Large intestine (tissue), 3 donors: ENCODE results near the gene FOXK2. TPM values are rescaled to one million over a fixed set of nuclear protein-coding genes. Genes with fewer than 3 reads are reported as not detected.

ENCODE experiments used
- DNase-seq, 2 donors: peaks; one replicate each; pipeline versions ENCODE4 v3.0.0 to v3.0.0-alpha.2; 2013
- H3K27ac ChIP-seq: one replicate; pipeline ENCODE4 v1.5.1; 2013; ENCODE audit warnings: low read length
- H3K27me3 ChIP-seq: 2 replicates; pipeline ENCODE4 v1.6.1; 2013; ENCODE audit warnings: low read length; ENCODE audit not compliant: control insufficient read depth, insufficient read depth
- H3K36me3 ChIP-seq: 2 replicates; pipeline ENCODE4 v1.6.1; 2013; ENCODE audit warnings: low read length; ENCODE audit not compliant: control insufficient read depth, insufficient read depth
- H3K4me1 ChIP-seq: one replicate; pipeline ENCODE4 v1.6.1; 2013; ENCODE audit warnings: low read length; ENCODE audit not compliant: control insufficient read depth, insufficient read depth
- H3K4me3 ChIP-seq: one replicate; pipeline ENCODE4 v1.5.1; 2013; ENCODE audit warnings: low read length
- H3K9me3 ChIP-seq: one replicate; pipeline ENCODE4 v1.6.1; 2013; ENCODE audit warnings: mild to moderate bottlenecking, low read depth, low read length, moderate library complexity; ENCODE audit not compliant: control insufficient read depth
- WGBS: methylation state at CpG from one replicate; pipeline ENCODE4 v1.1.5; 2013; ENCODE audit warnings: low lambda C conversion rate; ENCODE audit not compliant: insufficient coverage; 5-methylcytosine and 5-hydroxymethylcytosine counted together
- polyA plus RNA-seq: library from polyadenylated mRNA; unstranded; fragments of 120-200 nt; gene quantifications from one replicate; pipeline ENCODE4 v1.2.1, GENCODE V29; 2013

FOXK2 gene
- polyA plus RNA-seq, 1 donor: 29.7 TPM

DNA sequence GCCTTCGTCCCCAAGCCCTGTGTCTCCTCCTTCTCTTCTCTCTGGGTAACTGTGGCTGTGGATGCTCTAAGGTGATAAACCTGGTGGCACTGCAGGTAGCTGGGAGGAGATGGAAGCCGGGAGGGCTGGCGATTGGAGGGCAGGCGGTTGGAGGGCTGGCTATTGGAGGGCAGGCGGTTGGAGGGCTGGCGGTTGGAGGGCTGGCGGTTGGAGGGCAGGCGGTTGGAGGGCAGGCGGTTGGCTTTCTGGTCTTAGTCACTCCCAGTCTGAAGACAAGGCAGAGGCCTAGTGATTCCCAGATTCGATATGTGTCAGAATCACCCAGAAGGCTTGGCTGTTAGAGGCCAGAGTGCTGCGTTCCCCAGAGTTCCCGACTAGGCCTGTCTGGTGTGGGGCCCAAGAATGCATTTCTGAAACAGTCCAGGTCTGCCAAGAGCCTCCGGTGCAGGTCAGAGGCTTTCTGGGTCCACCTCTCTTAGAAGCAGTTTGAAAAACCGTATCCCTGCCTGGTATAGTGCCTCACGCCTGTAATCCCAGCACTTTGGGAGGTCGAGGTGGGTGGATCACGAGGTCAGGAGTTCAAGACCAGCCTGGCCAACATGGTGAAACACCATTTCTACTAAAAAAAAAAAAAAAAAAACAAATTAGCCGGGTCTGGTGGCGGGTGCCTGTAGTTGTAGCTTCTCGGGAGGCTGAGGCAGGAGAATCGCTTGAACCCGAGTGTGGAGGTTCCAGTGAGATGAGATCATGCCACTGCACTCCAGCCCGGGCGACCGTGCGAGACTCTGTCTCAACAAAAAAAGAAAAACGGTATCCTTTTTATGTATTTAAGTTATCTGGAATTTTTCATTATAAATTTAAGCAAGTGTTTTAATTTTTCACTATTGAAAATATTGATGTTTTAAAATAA lies 69.0 kb downstream of the FOXK2 start:
- Histone ChIP-seq H3K27ac (no peak overlapping the region), H3K27me3 (no peaks in the 10 kb centered on the region), H3K36me3 (peaks cover 46% of the 10 kb centered on the region), H3K9me3 (peaks cover 1% of the 10 kb centered on the region), H3K4me1 (peaks cover 11% of the 10 kb centered on the region), H3K4me3 (no peak overlapping the region)
- WGBS: 67% methylated on average over 1 of the region's 27 CpGs
- no peak for DNase-seq

DNA sequence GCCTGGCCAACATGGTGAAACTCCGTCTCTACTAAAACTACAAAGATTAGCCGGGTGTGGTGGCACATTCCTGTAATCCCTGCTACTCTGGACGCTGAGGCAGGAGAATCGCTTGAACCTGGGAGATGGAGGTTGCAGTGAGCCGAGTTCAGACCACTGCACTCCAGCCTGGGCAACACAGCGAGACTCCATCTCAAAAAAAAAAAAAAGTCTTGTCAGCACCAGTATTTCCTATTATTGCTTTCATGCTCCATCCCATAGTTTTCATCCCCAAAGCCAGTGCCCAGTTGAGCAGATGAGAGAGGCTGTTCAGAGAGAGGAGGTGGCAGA lies 70.3 kb downstream of the FOXK2 start:
- Histone ChIP-seq H3K27ac (no peak overlapping the region), H3K4me1 (peaks cover 17% of the 10 kb centered on the region), H3K9me3 (peaks cover 6% of the 10 kb centered on the region), H3K36me3 (peaks cover 38% of the 10 kb centered on the region), H3K4me3 (no peak overlapping the region), H3K27me3 (no peaks in the 10 kb centered on the region)
- no peak for DNase-seq
- no CpG with 5 or more reads among the region's 6 CpGs for WGBS

DNA sequence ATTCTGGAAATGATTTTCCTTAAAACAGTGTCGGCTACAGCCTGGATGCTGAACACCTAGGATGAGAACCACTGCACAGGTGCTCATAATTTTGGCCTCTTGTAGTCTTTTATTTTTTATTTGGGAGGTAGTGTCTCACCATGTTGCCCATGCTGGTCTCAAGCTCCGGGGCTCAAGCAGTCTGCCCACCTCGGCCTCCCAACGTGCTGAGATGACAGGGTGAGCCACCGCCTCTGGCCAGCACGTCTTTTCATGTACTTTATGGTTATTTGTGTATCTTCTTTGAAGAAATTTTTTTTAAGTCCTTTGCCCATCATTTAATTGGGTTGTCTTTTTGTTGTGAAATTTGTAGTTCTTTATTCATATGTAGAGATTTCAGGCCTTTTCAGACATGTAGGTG lies 70.7 kb downstream of the FOXK2 start:
- Histone ChIP-seq H3K36me3 (peaks cover 37% of the 10 kb centered on the region), H3K4me3 (no peak overlapping the region), H3K27ac (no peak overlapping the region), H3K4me1 (peaks cover 17% of the 10 kb centered on the region), H3K9me3 (peaks cover 6% of the 10 kb centered on the region), H3K27me3 (no peaks in the 10 kb centered on the region)
- DNase-seq: no peak
- no CpG with 5 or more reads among the region's 6 CpGs for WGBS

DNA sequence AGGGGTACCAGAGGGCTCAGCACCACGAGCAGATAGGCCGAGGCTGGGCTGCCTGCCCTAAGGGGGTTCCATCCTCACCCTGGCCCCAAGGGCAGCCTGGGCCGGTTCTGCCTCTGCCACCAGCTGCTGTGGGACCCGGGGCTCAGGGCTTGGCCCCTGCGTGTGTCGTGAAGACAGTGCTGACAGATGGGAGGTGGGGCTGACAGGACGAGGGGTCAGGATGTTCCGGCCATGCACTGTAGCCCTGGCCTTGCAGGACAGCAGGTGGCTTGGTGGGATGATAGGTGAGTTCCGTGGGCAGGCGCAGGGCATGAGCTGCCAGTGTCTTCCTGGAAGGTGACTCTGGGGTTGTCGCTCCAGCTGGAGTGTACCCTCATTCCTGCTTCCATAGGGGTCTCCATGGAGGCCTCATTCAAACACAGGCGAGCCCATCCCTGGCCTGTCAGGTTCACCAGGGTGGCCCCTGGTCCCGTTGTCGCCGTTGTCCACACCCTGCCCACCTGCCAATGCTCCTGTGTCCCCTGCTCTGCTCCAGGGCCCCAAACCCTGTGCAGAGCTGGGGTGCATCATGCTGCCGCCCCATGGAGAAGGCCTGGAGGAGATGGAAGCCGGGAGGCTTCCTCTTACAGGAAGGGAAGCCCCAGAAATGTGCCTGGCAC lies 71.5 kb downstream of the FOXK2 start:
- Histone ChIP-seq H3K36me3 (peaks cover 39% of the 10 kb centered on the region), H3K4me1 (peaks cover 17% of the 10 kb centered on the region), H3K27ac (no peak overlapping the region), H3K27me3 (no peaks in the 10 kb centered on the region), H3K4me3 (no peak overlapping the region), H3K9me3 (peaks cover 6% of the 10 kb centered on the region)
- no peak for DNase-seq
- WGBS: no CpG with 5 or more reads among the region's 17 CpGs

DNA sequence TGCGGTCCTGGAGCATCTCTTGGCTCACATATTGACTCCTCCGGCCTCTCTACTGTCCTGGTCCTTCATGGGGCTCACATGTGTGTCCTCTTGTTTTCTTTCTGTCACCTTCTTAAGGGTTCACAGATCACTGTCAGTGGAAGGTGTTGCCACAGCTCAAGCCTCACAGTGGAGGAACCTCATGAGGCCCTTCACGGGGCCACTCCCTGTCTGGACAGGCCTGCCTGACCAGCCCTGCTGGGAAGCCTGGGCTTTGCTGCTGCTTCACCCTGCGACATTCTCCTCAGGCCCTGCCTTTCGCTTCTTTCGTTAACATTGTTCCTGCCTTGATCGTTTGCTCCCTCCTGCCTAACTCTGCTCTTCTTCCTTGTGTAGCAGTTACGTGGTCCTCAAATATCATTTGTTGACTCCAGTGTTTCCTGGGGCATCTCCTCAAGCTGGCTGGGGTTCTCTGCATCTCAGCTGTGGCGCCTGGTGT lies 72.8 kb downstream of the FOXK2 start:
- peaks cover 6% of the 10 kb centered on the region for H3K9me3 ChIP-seq
- H3K4me3 ChIP-seq: no peak overlapping the region
- no peaks in the 10 kb centered on the region for H3K27me3 ChIP-seq
- peak overlapping the region; percentile 98 for H3K27ac ChIP-seq
- no CpG with 5 or more reads among the region's 9 CpGs for WGBS
- H3K4me1 ChIP-seq: peaks cover 17% of the 10 kb centered on the region
- peak; percentile 61 to 76 for DNase-seq
- H3K36me3 ChIP-seq: peaks cover 44% of the 10 kb centered on the region

DNA sequence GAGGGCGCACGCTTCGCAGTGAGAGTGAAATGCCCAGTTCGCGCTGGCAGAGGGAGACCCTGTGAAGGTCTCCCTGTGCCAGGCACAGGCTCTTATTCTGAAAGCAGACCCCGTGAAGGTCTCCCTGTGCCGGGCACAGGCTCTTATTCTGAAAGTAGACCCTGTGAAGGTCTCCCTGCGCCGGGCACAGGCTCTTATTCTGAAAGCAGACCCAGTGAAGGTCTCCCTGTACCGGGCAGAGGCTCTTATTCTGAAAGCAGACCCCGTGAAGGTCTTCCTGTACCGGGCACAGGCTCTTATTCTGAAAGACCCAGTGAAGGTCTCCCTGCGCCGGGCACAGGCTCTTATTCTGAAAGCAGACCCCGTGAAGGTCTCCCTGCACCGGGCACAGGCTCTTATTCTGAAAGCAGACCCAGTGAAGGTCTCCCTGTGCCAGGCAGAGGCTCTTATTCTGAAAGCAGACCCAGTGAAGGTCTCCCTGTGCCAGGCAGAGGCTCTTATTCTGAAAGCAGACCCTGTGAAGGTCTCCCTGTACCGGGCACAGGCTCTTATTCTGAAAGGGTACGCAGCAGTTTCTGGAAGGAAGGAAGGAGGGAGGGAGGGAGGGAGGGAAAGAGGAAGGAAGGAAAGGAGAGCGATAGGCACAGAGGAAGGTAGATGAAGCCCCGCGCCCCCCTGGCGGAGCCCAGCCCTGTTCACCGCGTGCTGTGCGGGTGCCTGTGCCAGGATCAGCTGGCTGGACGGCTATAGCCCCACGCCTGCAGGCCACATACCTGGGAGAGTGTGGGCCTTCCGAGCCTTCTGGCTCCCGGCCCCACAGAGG lies 73.4 kb downstream of the FOXK2 start:
- peak; percentile 71 to 87 for DNase-seq
- Histone ChIP-seq H3K9me3 (peaks cover 6% of the 10 kb centered on the region), H3K27me3 (no peaks in the 10 kb centered on the region), H3K4me3 (peak overlapping the region; percentile 63), H3K27ac (peak overlapping the region; percentile 98), H3K4me1 (peaks cover 17% of the 10 kb centered on the region), H3K36me3 (peaks cover 42% of the 10 kb centered on the region)
- WGBS: no CpG with 5 or more reads among the region's 29 CpGs

DNA sequence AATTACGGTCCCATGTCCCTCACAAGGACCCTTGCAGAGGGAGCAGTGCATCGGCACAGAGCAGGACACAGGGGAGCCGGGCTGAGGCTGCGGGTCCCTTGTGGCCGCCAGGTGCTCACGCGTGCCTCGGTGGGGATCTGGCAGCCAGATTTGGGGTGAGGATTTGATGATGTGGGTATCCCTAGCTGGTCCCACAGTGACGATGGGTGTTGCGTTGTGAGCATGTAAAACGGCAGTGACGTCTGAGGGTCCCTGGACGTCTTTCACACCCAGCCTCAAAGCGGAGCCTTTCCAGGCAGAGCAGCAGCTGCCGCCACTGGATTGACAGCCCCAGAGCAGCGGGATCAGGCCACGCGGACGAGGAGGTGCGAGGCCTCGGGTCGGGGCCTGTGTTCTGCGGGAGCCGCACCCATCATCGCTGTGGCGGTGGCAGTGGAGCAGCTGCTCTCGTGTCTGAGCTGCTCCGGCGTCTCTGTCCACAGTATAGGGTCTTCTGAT lies 74.1 kb downstream of the FOXK2 start:
- H3K27me3 ChIP-seq: no peaks in the 10 kb centered on the region
- no CpG with 5 or more reads among the region's 29 CpGs for WGBS
- peak in 1 of 2 donors; percentile 31 for DNase-seq
- peak overlapping the region; percentile 63 for H3K4me3 ChIP-seq
- peaks cover 6% of the 10 kb centered on the region for H3K9me3 ChIP-seq
- peaks cover 17% of the 10 kb centered on the region for H3K4me1 ChIP-seq
- peak overlapping the region; percentile 98 for H3K27ac ChIP-seq
- H3K36me3 ChIP-seq: peaks cover 44% of the 10 kb centered on the region

DNA sequence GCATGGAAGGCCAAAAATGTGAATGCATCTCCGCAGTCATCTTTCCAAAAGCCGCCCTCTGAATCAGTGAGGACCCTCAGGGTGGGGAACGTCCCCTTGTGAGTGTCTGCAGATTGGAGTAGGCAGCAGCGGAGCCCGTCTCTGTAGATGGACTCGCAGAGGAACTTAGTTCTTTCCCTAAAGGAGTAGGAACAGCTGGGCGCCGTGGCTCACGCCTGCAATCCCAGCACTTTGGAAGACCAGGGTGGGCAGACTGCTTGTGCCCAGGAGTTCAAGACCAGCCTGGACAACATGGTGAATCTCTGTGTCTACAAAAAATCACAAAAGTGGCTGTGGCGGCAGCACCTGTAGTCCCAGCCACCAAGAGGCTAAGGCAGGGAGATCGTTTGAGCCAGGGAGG lies 75.0 kb downstream of the FOXK2 start:
- Histone ChIP-seq H3K4me3 (no peak overlapping the region), H3K27ac (no peak overlapping the region), H3K36me3 (peaks cover 52% of the 10 kb centered on the region), H3K4me1 (peaks cover 17% of the 10 kb centered on the region), H3K27me3 (no peaks in the 10 kb centered on the region), H3K9me3 (peaks cover 6% of the 10 kb centered on the region)
- WGBS: no CpG with 5 or more reads among the region's 11 CpGs
- no peak for DNase-seq

DNA sequence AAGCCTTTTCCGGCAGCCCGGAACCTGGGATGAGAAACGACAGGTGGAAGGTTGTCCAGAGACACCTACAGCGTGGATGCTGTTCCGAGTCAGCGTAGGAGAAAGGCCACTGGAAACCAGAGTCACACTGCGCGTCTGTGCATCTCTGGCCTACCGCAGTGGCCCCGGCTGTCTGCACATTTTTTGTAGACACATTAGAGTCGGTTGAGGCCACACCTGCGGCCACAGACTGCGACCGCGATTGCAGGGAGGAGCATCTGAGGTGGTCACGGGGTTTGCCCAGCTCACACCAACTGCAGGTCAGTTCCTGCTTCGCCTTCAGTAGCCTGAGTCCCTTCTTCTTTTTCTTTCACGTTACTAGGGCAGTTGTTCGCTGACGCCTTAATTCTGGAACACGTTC lies 76.4 kb downstream of the FOXK2 start:
- Histone ChIP-seq H3K36me3 (peaks cover 64% of the 10 kb centered on the region), H3K4me3 (no peak overlapping the region), H3K27me3 (no peaks in the 10 kb centered on the region), H3K27ac (no peak overlapping the region), H3K9me3 (peaks cover 6% of the 10 kb centered on the region), H3K4me1 (peaks cover 17% of the 10 kb centered on the region)
- WGBS: 96% methylated on average over 4 of the region's 21 CpGs
- DNase-seq: no peak

DNA sequence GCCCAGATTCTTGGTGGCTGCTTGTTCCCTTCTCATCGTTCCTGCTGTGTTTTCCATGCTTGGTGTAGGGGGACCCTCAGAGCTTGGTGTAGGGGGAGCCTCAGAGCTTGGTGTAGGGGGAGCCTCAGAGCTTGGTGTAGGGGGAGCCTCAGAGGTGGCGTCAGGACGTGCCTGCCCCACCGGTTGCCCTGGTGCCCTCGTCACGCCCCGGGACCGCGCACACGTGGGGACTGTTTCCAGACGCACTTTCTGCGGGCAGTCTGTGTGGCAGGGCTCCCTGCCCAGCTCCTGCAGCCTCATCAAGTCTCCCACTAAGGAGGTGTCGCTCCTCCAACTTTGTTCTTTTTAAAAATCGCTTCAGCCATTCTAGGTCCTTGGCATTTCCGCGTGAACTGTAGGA lies 76.8 kb downstream of the FOXK2 start:
- Histone ChIP-seq H3K4me3 (no peak overlapping the region), H3K36me3 (peaks cover 64% of the 10 kb centered on the region), H3K27me3 (no peaks in the 10 kb centered on the region), H3K4me1 (peaks cover 17% of the 10 kb centered on the region), H3K9me3 (peaks cover 10% of the 10 kb centered on the region), H3K27ac (no peak overlapping the region)
- WGBS: 100% methylated on average over 3 of the region's 16 CpGs
- no peak for DNase-seq
